PFSK-1 (cell line): ENCODE results near the gene TMA7B.

ENCODE experiments used
- FOXP2 ChIP-seq: optimal IDR thresholded peaks from 2 replicates; pipeline ENCODE3; 2011; ENCODE audit warnings: borderline replicate concordance, control low read depth, inconsistent platforms; ENCODE audit not compliant: insufficient read depth; ENCODE audit errors: extremely low read length, extremely low read depth
- POLR2AphosphoS5 ChIP-seq: IDR thresholded peaks from 2 replicates; pipeline ENCODE4 v1.6.1; 2012; ENCODE audit warnings: low read depth, mild to moderate bottlenecking, control low read depth, low read length, moderate library complexity
- REST ChIP-seq, 2 experiments: IDR thresholded peaks; 2 replicates each; pipeline versions ENCODE4 v1.6.1 to v1.8.0; 2011 to 2012; ENCODE audit warnings: low read depth in 2 of 2, low read length in 2 of 2, control low read depth in 1 of 2, inconsistent platforms in 1 of 2, mild to moderate bottlenecking in 1 of 2, moderate library complexity in 1 of 2; ENCODE audit not compliant: insufficient read depth in 1 of 2
- SIN3A ChIP-seq: IDR thresholded peaks from 2 replicates; pipeline ENCODE4 v1.6.1; 2012; ENCODE audit warnings: mild to moderate bottlenecking, low read length, moderate library complexity, borderline replicate concordance; ENCODE audit not compliant: insufficient read depth
- TAF1 ChIP-seq: IDR thresholded peaks from 2 replicates; pipeline ENCODE4 v1.6.1; 2012; ENCODE audit warnings: low read length, control low read depth, borderline replicate concordance; ENCODE audit not compliant: insufficient read depth

Gene TMA7B

GRCh38 chr22:39932918-39933649 is 27.1 kb upstream of the TMA7B start:
- TF ChIP-seq SIN3A (no peak), FOXP2 (no peak), POLR2AphosphoS5 (no peak), TAF1 (no peak), REST (IDR thresholded peaks at IDR 0.05; ENCODE audit: insufficient read depth in 1 of 2, low read depth in 2 of 2, low read length in 2 of 2) (no peak)

- TF ChIP-seq POLR2AphosphoS5: no peak
- TF ChIP-seq SIN3A: no peak
- TF ChIP-seq REST (IDR thresholded peaks at IDR 0.05; ENCODE audit: insufficient read depth in 1 of 2, low read depth in 2 of 2, low read length in 2 of 2): no peak
- no peak for TF ChIP-seq TAF1
- no peak for TF ChIP-seq FOXP2
Measured at GRCh38 chr22:39933741-39934140, 26.5 kb upstream of the TMA7B start.

- TF ChIP-seq SIN3A (no peak), POLR2AphosphoS5 (no peak), REST (IDR thresholded peaks at IDR 0.05; ENCODE audit: insufficient read depth in 1 of 2, low read depth in 2 of 2, low read length in 2 of 2) (no peak), FOXP2 (no peak), TAF1 (no peak)
Measured at GRCh38 chr22:39935116-39935515, 25.1 kb upstream of the TMA7B start.

- TF ChIP-seq SIN3A (no peak), POLR2AphosphoS5 (no peak), TAF1 (no peak), FOXP2 (no peak), REST (IDR thresholded peaks at IDR 0.05; ENCODE audit: insufficient read depth in 1 of 2, low read depth in 2 of 2, low read length in 2 of 2) (no peak)
Measured at GRCh38 chr22:39935612-39936011, 24.6 kb upstream of the TMA7B start.
